Activated CD8-positive, alpha-beta T cell treated with anti-CD3 and anti-CD28 coated beads for 36 hours (primary cell): ENCODE measurements around the gene CDR2. TPM values are rescaled to one million over a fixed set of nuclear protein-coding genes. Genes with fewer than 3 reads are reported as not detected.

ENCODE experiments used
- ATAC-seq: fragments of 200-7000 bp; cut with Tn5 transposase; one replicate; pipeline ENCODE4 v1.10.0; 2021; ENCODE audit warnings: mild to moderate bottlenecking, moderate library complexity
- CTCF ChIA-PET: fragments of 350-600 bp; sonication (Branson Sonifier 250); formaldehyde crosslinking; loops from one replicate; lab custom pipeline; 2021; ENCODE audit warnings: antibody characterized with exemption; lab: Charles Lee
- POLR2A ChIA-PET: fragments of 350-600 bp; sonication (Branson Sonifier 250); formaldehyde crosslinking; loops from one replicate; lab custom pipeline; 2021; ENCODE audit warnings: antibody characterized with exemption; lab: Charles Lee
- DNase-seq: peaks from one replicate; pipeline ENCODE4 v3.0.0-alpha.2; 2020
- H3K27ac Mint-ChIP-seq: one replicate; pipeline ENCODE4 v1.8.0; 2021; ENCODE audit warnings: mild to moderate bottlenecking, mixed read lengths
- H3K27me3 Mint-ChIP-seq: one replicate; pipeline ENCODE4 v1.8.0; 2021; ENCODE audit warnings: mixed read lengths
- H3K36me3 Mint-ChIP-seq: one replicate; pipeline ENCODE4 v1.8.0; 2021; ENCODE audit warnings: low read depth, mixed read lengths
- H3K4me1 Mint-ChIP-seq: one replicate; pipeline ENCODE4 v1.8.0; 2021; ENCODE audit warnings: low read depth, mixed read lengths
- H3K4me3 Mint-ChIP-seq: one replicate; pipeline ENCODE4 v1.8.0; 2021; ENCODE audit warnings: mild to moderate bottlenecking, moderate library complexity, mixed read lengths
- H3K9me3 Mint-ChIP-seq: one replicate; pipeline ENCODE4 v1.8.0; 2021; ENCODE audit warnings: mixed read lengths
- intact Hi-C: fragments of 100-400 bp; cut with micrococcal nuclease; formaldehyde crosslinking; loops from one replicate; pipeline ENCODE4 v1.10.0; 2022
- total RNA-seq, 2 experiments: library from RNA; stranded (reverse); gene quantifications; one replicate each; pipeline ENCODE4 v1.2.3, GENCODE V29; 2021
- TF ChIP-seq, protein P1 (sequence below): fragments of 200-600 bp; IDR thresholded peaks from one replicate; pipeline ENCODE4 v1.8.0; 2022; ENCODE audit warnings: antibody characterized with exemption, mild to moderate bottlenecking

Gene CDR2
- total RNA-seq, 2 experiments from 2014 or later, result 34.7 to 37.6 TPM

DNA sequence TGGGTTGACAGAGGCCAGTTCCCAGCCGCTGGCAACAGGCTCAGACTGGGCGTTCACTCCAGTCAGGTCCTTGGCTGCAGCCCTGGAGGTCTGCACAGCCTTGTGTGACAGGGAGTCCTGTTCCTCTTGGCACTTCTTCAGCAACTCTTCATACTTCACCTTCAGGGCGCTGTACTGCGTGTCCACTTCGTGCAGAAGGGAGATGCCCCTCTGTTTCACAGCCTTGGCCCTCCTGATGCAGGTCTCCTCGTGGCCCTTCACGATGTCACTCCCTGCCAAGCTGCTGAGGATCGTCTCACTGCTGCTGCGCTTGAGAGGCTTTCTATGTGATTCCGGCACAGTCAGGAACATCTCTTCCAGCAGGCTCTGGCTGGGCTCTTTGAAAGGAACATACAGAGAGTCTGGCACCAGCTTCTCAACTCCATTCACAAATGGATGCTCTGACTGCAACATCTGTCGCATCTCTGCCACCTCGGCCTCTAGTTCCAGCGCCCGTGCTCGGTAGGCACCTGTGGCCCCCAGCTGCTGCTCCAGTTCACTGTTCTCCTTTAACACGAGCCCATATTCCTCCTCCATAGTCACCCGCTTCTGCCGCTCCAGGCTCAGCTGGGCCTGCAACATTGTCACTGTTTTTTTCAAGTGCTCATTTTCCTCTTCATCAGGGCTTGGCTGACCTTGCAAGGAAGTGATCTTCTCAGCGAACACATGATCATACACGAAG, 27.2 kb downstream of the CDR2 start:
- DNase-seq (no peak), ATAC-seq (no peak)
- Mint-ChIP-seq H3K27me3 (no peaks in the 10 kb centered on the region), H3K36me3 (peaks cover 51% of the 10 kb centered on the region), H3K9me3 (no peaks in the 10 kb centered on the region), H3K27ac (no peak overlapping the region), H3K4me1 (peaks cover 9% of the 10 kb centered on the region), H3K4me3 (no peak overlapping the region)
- intact Hi-C loops, result no loop called here
- POLR2A ChIA-PET, result no interaction called here
- TF ChIP-seq, protein P1, sequence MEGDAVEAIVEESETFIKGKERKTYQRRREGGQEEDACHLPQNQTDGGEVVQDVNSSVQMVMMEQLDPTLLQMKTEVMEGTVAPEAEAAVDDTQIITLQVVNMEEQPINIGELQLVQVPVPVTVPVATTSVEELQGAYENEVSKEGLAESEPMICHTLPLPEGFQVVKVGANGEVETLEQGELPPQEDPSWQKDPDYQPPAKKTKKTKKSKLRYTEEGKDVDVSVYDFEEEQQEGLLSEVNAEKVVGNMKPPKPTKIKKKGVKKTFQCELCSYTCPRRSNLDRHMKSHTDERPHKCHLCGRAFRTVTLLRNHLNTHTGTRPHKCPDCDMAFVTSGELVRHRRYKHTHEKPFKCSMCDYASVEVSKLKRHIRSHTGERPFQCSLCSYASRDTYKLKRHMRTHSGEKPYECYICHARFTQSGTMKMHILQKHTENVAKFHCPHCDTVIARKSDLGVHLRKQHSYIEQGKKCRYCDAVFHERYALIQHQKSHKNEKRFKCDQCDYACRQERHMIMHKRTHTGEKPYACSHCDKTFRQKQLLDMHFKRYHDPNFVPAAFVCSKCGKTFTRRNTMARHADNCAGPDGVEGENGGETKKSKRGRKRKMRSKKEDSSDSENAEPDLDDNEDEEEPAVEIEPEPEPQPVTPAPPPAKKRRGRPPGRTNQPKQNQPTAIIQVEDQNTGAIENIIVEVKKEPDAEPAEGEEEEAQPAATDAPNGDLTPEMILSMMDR, result no peak
- CTCF ChIA-PET, result no interaction called here

DNA sequence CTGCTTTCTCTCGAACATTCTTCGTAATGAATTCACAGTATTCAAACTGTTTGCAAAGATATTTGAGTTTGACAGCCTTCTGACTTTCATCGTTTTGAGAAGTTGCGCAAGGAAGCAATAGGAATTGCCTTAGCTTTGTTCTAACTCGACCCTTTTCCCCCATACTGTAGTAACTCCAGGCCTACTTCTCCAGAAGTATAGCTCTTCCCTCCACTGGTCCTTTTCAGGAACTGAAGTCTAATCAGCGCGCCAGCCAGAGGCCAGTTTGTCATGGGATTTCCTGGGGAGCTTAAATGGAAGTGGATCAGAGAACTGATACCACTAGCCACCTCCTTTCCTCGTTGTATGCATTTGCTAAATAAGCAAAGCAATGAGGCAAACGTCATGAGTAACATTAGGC, 27.9 kb downstream of the CDR2 start:
- POLR2A ChIA-PET, result interaction anchor here (5.0 kb wide), 1 partner anchor 8 kb away, joined by 20 read pairs; no protein-coding TSS in a partner anchor
- Mint-ChIP-seq H3K36me3 (peaks cover 52% of the 10 kb centered on the region), H3K9me3 (no peaks in the 10 kb centered on the region), H3K27ac (peak overlapping the region; percentile 9), H3K4me1 (peaks cover 5% of the 10 kb centered on the region), H3K27me3 (no peaks in the 10 kb centered on the region), H3K4me3 (no peak overlapping the region)
- ATAC-seq (no peak), DNase-seq (no peak)
- TF ChIP-seq, protein P1, result no peak
- CTCF ChIA-PET, result interaction anchor here (1.2 to 1.7 kb wide), 3 partner anchors 8 to 26 kb away, joined by 3 to 4 read pairs (median 3); no protein-coding TSS in a partner anchor
- intact Hi-C loops, result no loop called here

DNA sequence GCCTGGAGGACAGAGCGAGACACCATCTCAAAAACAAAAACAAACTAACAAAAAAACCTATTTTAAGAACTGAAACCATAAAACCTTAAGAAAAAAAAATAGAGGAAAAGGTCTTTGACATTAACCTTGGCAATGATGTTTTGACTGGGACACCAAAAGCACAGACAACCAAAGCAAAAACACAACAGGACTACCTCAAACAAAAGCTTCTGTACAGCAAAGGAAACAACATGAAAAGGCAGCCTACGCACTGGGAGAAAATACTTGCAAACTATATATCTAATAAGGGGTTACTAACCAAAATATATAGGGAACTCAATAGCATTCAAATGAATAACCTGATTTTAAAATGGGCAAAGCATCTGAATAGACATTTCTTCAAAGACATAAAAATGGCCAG, 32.3 kb downstream of the CDR2 start:
- DNase-seq, result no peak
- intact Hi-C loops, result no loop called here
- no peak overlapping the region for H3K4me3 Mint-ChIP-seq
- H3K36me3 Mint-ChIP-seq, result peaks cover 57% of the 10 kb centered on the region
- no peaks in the 10 kb centered on the region for H3K27me3 Mint-ChIP-seq
- peak overlapping the region; percentile 52 for H3K27ac Mint-ChIP-seq
- CTCF ChIA-PET, result interaction anchor here (0.7 to 1.1 kb wide), 4 partner anchors 11 to 136 kb away, joined by 3 to 5 read pairs (median 3); partner anchors contain the start of gene EEF2K
- H3K9me3 Mint-ChIP-seq, result peaks cover 14% of the 10 kb centered on the region
- TF ChIP-seq, protein P1, result no peak
- POLR2A ChIA-PET, result interaction anchor here (1.4 to 5.0 kb wide), 2 partner anchors 9 to 13 kb away, joined by 3 to 20 read pairs; no protein-coding TSS in a partner anchor
- no peak for ATAC-seq
- H3K4me1 Mint-ChIP-seq, result peaks cover 15% of the 10 kb centered on the region

DNA sequence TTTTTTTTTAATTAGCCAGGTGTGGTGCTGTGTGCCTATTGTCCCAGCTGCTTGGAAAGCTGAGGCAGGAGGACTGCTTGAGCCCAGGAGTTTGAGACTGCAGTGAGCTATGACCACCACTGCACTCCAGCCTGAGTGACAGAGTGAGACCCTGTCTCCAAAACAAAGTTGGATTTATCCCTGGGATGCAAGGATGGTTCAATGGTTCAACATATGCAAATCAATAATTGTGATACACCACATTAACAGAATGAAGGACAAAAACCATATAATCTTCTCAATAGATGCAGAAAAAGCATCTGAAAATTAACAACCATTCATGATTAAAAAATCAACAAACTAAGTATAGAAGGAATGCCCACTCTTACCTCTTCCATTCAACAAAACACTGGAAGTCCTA, 33.5 kb downstream of the CDR2 start:
- ChIA-PET POLR2A (no interaction called here), CTCF (no interaction called here)
- TF ChIP-seq, protein P1, result no peak
- no peaks in the 10 kb centered on the region for H3K27me3 Mint-ChIP-seq
- H3K4me1 Mint-ChIP-seq, result peaks cover 18% of the 10 kb centered on the region
- no peak for DNase-seq
- H3K4me3 Mint-ChIP-seq, result no peak overlapping the region
- ATAC-seq, result no peak
- intact Hi-C loops, result no loop called here
- no peak overlapping the region for H3K27ac Mint-ChIP-seq
- peaks cover 25% of the 10 kb centered on the region for H3K9me3 Mint-ChIP-seq
- peaks cover 64% of the 10 kb centered on the region for H3K36me3 Mint-ChIP-seq
